DOHH2 (cell line): ENCODE data around the gene KRT82.

Experiments
- EZH2phosphoT487 ChIP-seq: fragments of 200-600 bp; sonication (generic); IDR thresholded peaks from 2 replicates; pipeline ENCODE4 v1.6.1; 2017; ENCODE audit warnings: borderline replicate concordance, mild to moderate bottlenecking, antibody characterized with exemption, low read length, moderate library complexity, mixed read lengths
- TF ChIP-seq, protein P1 (sequence below): fragments of 200-600 bp; sonication (generic); IDR thresholded peaks from one replicate; pipeline ENCODE4 v1.5.1; 2014; ENCODE audit warnings: antibody characterized with exemption, mild to moderate bottlenecking, low read depth, low read length; ENCODE audit not compliant: poor library complexity, severe bottlenecking

DNA sequence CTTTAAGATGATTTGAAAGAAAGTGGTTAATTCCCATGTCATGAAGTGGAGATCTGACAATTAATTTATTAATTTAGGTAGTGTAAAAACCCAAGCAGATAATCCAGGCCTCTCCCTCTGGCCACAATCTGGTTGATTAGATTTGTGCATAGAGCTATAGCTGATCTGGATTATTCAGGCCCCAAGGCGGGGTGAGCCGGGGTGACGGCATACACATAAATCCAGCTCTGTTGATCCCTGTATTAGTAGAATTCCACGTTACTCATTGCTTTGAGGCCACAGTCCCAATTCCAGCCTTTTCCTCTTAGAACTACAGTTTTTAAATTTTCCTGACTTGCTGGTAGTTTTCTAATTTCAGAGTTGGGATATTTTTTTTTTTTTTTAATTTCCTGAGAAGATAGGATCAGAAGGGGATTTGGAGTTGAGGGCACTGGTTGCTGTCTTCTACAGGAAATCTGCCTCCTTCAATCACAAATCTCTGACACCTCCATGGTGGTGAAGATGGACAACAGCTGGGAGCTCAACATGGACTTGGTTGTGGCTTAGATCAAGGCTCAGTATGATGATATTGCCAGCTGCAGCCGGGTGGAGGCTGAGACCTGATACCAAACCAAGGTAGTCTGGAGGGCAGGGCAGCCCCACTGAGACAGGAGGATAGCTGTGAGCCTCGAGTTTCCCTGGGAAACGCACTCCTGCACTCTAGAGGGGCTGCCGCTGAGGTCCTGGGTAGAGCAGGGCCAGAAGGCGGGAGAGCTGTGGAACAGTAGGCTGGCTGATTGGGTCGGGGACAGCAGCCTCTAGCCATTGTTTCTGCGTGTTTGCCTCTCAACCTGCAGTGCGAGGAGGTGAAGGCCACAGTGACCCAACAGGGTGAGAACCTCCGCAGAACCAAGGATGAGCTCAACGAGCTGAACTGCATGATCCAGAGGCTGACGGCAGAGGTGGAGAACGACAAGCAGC lies 58.3 kb downstream of the KRT82 start:
- TF ChIP-seq, protein P1, sequence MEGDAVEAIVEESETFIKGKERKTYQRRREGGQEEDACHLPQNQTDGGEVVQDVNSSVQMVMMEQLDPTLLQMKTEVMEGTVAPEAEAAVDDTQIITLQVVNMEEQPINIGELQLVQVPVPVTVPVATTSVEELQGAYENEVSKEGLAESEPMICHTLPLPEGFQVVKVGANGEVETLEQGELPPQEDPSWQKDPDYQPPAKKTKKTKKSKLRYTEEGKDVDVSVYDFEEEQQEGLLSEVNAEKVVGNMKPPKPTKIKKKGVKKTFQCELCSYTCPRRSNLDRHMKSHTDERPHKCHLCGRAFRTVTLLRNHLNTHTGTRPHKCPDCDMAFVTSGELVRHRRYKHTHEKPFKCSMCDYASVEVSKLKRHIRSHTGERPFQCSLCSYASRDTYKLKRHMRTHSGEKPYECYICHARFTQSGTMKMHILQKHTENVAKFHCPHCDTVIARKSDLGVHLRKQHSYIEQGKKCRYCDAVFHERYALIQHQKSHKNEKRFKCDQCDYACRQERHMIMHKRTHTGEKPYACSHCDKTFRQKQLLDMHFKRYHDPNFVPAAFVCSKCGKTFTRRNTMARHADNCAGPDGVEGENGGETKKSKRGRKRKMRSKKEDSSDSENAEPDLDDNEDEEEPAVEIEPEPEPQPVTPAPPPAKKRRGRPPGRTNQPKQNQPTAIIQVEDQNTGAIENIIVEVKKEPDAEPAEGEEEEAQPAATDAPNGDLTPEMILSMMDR: no peak
- no peak for TF ChIP-seq EZH2phosphoT487
